Astrocyte (in vitro differentiated cells and primary cell): Measurements from ENCODE around the gene GINS3. TPM values are rescaled to one million over a fixed set of nuclear protein-coding genes. Genes with fewer than 3 reads are reported as not detected.

Source experiments
- DNase-seq: peaks from one replicate; pipeline ENCODE4 v3.0.0-alpha.2; 2010; ENCODE audit warnings: low read depth
- FAIRE-seq: peaks from 2 replicates; lab custom pipeline; 2011; peaks lifted over from hg19 to GRCh38; lab: Jason Lieb, UNC
- H2AFZ ChIP-seq: 2 replicates; pipeline ENCODE4 v1.6.0; 2012; ENCODE audit warnings: low read depth, low read length, inconsistent platforms
- H3K27ac ChIP-seq: 2 replicates; pipeline ENCODE4 v1.5.1; 2011; ENCODE audit warnings: low read depth, low read length, inconsistent platforms
- H3K27me3 ChIP-seq: 2 replicates; pipeline ENCODE4 v1.6.0; 2011; ENCODE audit warnings: low read length, inconsistent platforms; ENCODE audit not compliant: insufficient read depth
- H3K36me3 ChIP-seq: 2 replicates; pipeline ENCODE4 v1.5.1; 2011; ENCODE audit warnings: low read length, inconsistent platforms; ENCODE audit not compliant: insufficient read depth
- H3K4me1 ChIP-seq: 2 replicates; pipeline ENCODE4 v1.5.1; 2011; ENCODE audit warnings: low read length, inconsistent platforms; ENCODE audit not compliant: insufficient read depth
- H3K4me2 ChIP-seq: 2 replicates; pipeline ENCODE4 v1.6.0; 2012; ENCODE audit warnings: low read length, inconsistent platforms
- H3K4me3 ChIP-seq: 2 replicates; pipeline ENCODE4 v1.5.1; 2011; ENCODE audit warnings: low read depth, mild to moderate bottlenecking, low read length, inconsistent platforms; ENCODE audit not compliant: insufficient read depth
- H3K79me2 ChIP-seq: 2 replicates; pipeline ENCODE4 v1.6.0; 2012; ENCODE audit warnings: mild to moderate bottlenecking, low read length, inconsistent platforms; ENCODE audit not compliant: insufficient read depth
- H3K9ac ChIP-seq: 2 replicates; pipeline ENCODE4 v1.6.0; 2012; ENCODE audit warnings: mild to moderate bottlenecking, low read length, inconsistent platforms
- H3K9me3 ChIP-seq: 2 replicates; pipeline ENCODE4 v1.5.1; 2012; ENCODE audit warnings: low read depth, mild to moderate bottlenecking, low read length, inconsistent platforms; ENCODE audit not compliant: insufficient read depth
- H4K20me1 ChIP-seq: 2 replicates; pipeline ENCODE4 v1.6.0; 2012; ENCODE audit warnings: low read length, inconsistent platforms; ENCODE audit not compliant: insufficient read depth
- H3K27ac Mint-ChIP-seq: one replicate; pipeline ENCODE4 v1.8.0; 2021; ENCODE audit warnings: mild to moderate bottlenecking, mixed read lengths; ENCODE audit not compliant: unreplicated experiment
- H3K27me3 Mint-ChIP-seq: one replicate; pipeline ENCODE4 v1.8.0; 2021; ENCODE audit warnings: low read depth, mixed read lengths; ENCODE audit not compliant: unreplicated experiment
- H3K36me3 Mint-ChIP-seq: one replicate; pipeline ENCODE4 v1.8.0; 2021; ENCODE audit warnings: low read depth, mixed read lengths; ENCODE audit not compliant: unreplicated experiment
- H3K4me1 Mint-ChIP-seq: one replicate; pipeline ENCODE4 v1.8.0; 2021; ENCODE audit warnings: low read depth, mixed read lengths; ENCODE audit not compliant: unreplicated experiment
- H3K4me3 Mint-ChIP-seq: one replicate; pipeline ENCODE4 v1.8.0; 2021; ENCODE audit warnings: mild to moderate bottlenecking, moderate library complexity, mixed read lengths; ENCODE audit not compliant: unreplicated experiment
- H3K9me3 Mint-ChIP-seq: one replicate; pipeline ENCODE4 v1.8.0; 2021; ENCODE audit warnings: mild to moderate bottlenecking, mixed read lengths; ENCODE audit not compliant: unreplicated experiment
- CTCF ChIP-seq: IDR thresholded peaks from 2 replicates; pipeline ENCODE4 v1.5.1; 2011; ENCODE audit warnings: low read depth, mild to moderate bottlenecking, inconsistent platforms, low read length, moderate library complexity; ENCODE audit not compliant: insufficient read depth
- EZH2 ChIP-seq: IDR thresholded peaks from 2 replicates; pipeline ENCODE4 v1.6.1; 2012; ENCODE audit warnings: mild to moderate bottlenecking, low read length, inconsistent platforms; ENCODE audit not compliant: insufficient read depth
- total RNA-seq: library from RNA; stranded (reverse); gene quantifications from 2 replicates; pipeline ENCODE4 v1.2.1, GENCODE V29; 2021

Gene GINS3
- total RNA-seq, 1 donor from 2014 or later = 3.6 TPM

GRCh38 chr16:58442547-58442946 is 50.3 kb downstream of the GINS3 start:
- no peak for DNase-seq
- FAIRE-seq = no peak
- Histone ChIP-seq H2AFZ (no peak overlapping the region), H3K27me3 (peaks cover 12% of the 10 kb centered on the region), H3K4me3 (no peak overlapping the region), H3K4me2 (no peak overlapping the region), H3K79me2 (no peaks in the 10 kb centered on the region), H3K9me3 (no peaks in the 10 kb centered on the region), H3K36me3 (no peaks in the 10 kb centered on the region), H3K9ac (no peak overlapping the region), H3K27ac (no peak overlapping the region), H4K20me1 (no peaks in the 10 kb centered on the region), H3K4me1 (no peaks in the 10 kb centered on the region)
- Mint-ChIP-seq H3K27ac (no peak overlapping the region), H3K9me3 (no peaks in the 10 kb centered on the region), H3K27me3 (peaks cover 33% of the 10 kb centered on the region), H3K4me1 (peaks cover 2% of the 10 kb centered on the region), H3K4me3 (no peak overlapping the region), H3K36me3 (peaks cover 2% of the 10 kb centered on the region)
- TF ChIP-seq CTCF = no peak
- TF ChIP-seq EZH2 = no peak

- no peak for FAIRE-seq
- no peak overlapping the region for H3K4me3 Mint-ChIP-seq
- no peak overlapping the region for H2AFZ ChIP-seq
Observed at GRCh38 chr16:58443783-58444182, 51.5 kb downstream of the GINS3 start.

More at GRCh38 chr16:58443783-58444182, 51.5 kb downstream of the GINS3 start:
- Histone ChIP-seq H3K9me3 (no peaks in the 10 kb centered on the region), H3K4me3 (no peak overlapping the region), H3K9ac (no peak overlapping the region), H3K4me1 (no peaks in the 10 kb centered on the region), H4K20me1 (no peaks in the 10 kb centered on the region), H3K27ac (no peak overlapping the region), H3K79me2 (no peaks in the 10 kb centered on the region), H3K36me3 (no peaks in the 10 kb centered on the region), H3K27me3 (peaks cover 15% of the 10 kb centered on the region), H3K4me2 (no peak overlapping the region)
- Mint-ChIP-seq H3K27me3 (peaks cover 36% of the 10 kb centered on the region), H3K27ac (no peak overlapping the region), H3K36me3 (peaks cover 2% of the 10 kb centered on the region), H3K4me1 (no peaks in the 10 kb centered on the region), H3K9me3 (no peaks in the 10 kb centered on the region)
- no peak for TF ChIP-seq EZH2
- no peak for TF ChIP-seq CTCF
- no peak for DNase-seq
